ENCODE measurements around the gene TRMT1.
A peak's percentile ranks its signal among the peaks of the same experiment; 100 is the strongest.

DNA sequence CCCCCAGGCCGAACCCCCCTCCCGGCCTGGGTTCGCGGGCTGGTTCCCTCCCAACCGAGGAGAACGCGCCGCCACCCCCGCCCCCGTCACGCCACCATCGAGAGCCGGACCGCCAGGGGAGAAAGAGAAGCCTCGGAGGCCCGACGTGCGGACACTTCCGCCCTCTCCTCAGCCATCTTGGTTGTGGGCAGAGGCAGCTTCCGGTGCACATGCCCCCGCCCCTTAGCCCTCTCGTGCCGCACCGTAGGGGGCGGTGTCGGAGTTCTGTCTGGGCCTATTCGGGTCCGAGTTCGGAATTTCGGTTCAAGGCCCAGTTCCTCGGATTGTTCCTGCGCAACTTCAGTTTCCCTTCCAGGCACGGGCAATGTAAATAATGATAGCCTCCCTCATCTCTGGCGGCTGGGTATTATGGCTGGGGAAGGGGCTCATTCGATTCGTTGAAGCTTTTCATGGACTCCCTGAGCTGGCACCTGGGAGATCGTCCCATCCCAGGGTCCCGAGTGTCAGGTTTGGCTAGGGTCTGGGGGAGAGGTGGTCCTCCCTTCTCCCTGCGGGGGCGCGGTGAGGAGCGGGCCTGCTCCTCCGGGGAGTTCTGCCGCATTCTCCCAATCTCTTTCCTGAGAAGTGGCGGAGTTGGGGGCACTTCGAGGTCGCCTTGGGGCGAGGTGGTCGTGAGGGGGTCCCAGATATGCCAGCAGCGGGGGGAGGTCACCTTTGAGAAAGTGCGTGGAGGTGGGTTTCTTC, 33.8 kb upstream of the TRMT1 start, which contains the start of the genes IER2 and STX10:
- no peak for TF ChIP-seq CEBPB (IDR thresholded peaks at IDR 0.05; ENCODE audit: low read depth, low read length)
- TF ChIP-seq, protein P1, sequence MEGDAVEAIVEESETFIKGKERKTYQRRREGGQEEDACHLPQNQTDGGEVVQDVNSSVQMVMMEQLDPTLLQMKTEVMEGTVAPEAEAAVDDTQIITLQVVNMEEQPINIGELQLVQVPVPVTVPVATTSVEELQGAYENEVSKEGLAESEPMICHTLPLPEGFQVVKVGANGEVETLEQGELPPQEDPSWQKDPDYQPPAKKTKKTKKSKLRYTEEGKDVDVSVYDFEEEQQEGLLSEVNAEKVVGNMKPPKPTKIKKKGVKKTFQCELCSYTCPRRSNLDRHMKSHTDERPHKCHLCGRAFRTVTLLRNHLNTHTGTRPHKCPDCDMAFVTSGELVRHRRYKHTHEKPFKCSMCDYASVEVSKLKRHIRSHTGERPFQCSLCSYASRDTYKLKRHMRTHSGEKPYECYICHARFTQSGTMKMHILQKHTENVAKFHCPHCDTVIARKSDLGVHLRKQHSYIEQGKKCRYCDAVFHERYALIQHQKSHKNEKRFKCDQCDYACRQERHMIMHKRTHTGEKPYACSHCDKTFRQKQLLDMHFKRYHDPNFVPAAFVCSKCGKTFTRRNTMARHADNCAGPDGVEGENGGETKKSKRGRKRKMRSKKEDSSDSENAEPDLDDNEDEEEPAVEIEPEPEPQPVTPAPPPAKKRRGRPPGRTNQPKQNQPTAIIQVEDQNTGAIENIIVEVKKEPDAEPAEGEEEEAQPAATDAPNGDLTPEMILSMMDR (IDR thresholded peaks at IDR 0.05; ENCODE audit: control extremely low read depth in 1 of 3, insufficient read depth in 1 of 3, low read depth in 1 of 3, low read length in 3 of 3): peak in 1 of 3 experiments; percentile 33; a peak in 2 of 4 replicates
- TF ChIP-seq EZH2 (IDR thresholded peaks at IDR 0.05; ENCODE audit: low read depth, low read length, severe bottlenecking): no peak
- TF ChIP-seq POLR2A (IDR thresholded peaks at IDR 0.05; ENCODE audit: control extremely low read depth in 1 of 2, low read depth in 2 of 2, low read length in 2 of 2): no peak; a peak in 1 of 3 replicates
- peak; percentile 70; the same call in 1 of the 2 replicates for TF ChIP-seq TBP (IDR thresholded peaks at IDR 0.05; ENCODE audit: low read depth, low read length)
- TF ChIP-seq KDM1A (IDR thresholded peaks at IDR 0.05; ENCODE audit: borderline replicate concordance, low read length): no peak
- TF ChIP-seq BRCA1 (IDR thresholded peaks at IDR 0.05; ENCODE audit: low read depth, low read length): no peak
- no peak for TF ChIP-seq HDAC2 (IDR thresholded peaks at IDR 0.05; ENCODE audit: borderline replicate concordance in 1 of 2, low read depth in 2 of 2, low read length in 2 of 2)
- no peak for TF ChIP-seq GTF2F1 (IDR thresholded peaks at IDR 0.05; ENCODE audit: borderline replicate concordance, low read depth, low read length)
- TF ChIP-seq, protein P2, sequence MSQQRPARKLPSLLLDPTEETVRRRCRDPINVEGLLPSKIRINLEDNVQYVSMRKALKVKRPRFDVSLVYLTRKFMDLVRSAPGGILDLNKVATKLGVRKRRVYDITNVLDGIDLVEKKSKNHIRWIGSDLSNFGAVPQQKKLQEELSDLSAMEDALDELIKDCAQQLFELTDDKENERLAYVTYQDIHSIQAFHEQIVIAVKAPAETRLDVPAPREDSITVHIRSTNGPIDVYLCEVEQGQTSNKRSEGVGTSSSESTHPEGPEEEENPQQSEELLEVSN (IDR thresholded peaks at IDR 0.05): no peak
- peak; percentile 50 for TF ChIP-seq SAP30 (IDR thresholded peaks at IDR 0.05; ENCODE audit: insufficient read depth, insufficient replicate concordance, low read length)

Measured in H1 (cell line).